T47D (cell line): ENCODE measurements around the gene SYNGR3.
"Not testable (repeated sequence)": the region's sequence is repeated elsewhere in the genome, so short reads cannot be mapped to it uniquely, and the experiment has no call there.

Experiments
- DNase-seq, 2 experiments: peaks; one replicate each; pipeline versions ENCODE4 v3.0.0 to v3.0.0-alpha.2; 2011 to 2012; ENCODE audit warnings: low read depth in 1 of 2, low spot score in 1 of 2
- JUND ChIP-seq: IDR thresholded peaks from 2 replicates; pipeline ENCODE4 v1.6.1; 2012; ENCODE audit warnings: low read depth
- in situ Hi-C: cut with HindIII; loops from 2 replicates; pipeline ENCODE4 v1.10.0; 2016; ENCODE audit warnings: low sequenced_read_pairs, low pct_unique_long_range_greater_than_20kb

SYNGR3 gene

GRCh38 chr16:1947369-1947670 is 42.5 kb upstream of the SYNGR3 start:
- no peak for DNase-seq
- TF ChIP-seq JUND = no peak
- in situ Hi-C loops = no loop called here

GRCh38 chr16:1949507-1949906 is 40.3 kb upstream of the SYNGR3 start:
- no peak for DNase-seq
- in situ Hi-C loops = no loop called here
- TF ChIP-seq JUND = no peak

- DNase-seq = no peak
- TF ChIP-seq JUND = no peak
- in situ Hi-C loops = no loop called here
These were observed 39.7 kb upstream of the SYNGR3 start for GRCh38 chr16:1950047-1950446.

- no peak for DNase-seq
- in situ Hi-C loops = no loop called here
- no peak for TF ChIP-seq JUND
These were observed 39.2 kb upstream of the SYNGR3 start for GRCh38 chr16:1950559-1950958.

GRCh38 chr16:1953734-1954133 is 36.0 kb upstream of the SYNGR3 start:
- DNase-seq = no peak
- TF ChIP-seq JUND = no peak
- in situ Hi-C loops = no loop called here

- in situ Hi-C loops, DNase-seq: not testable (repeated sequence)
These were observed 32.2 kb upstream of the SYNGR3 start for GRCh38 chr16:1957434-1958142.

- DNase-seq, in situ Hi-C loops: not testable (repeated sequence)
These were observed 31.7 kb upstream of the SYNGR3 start for GRCh38 chr16:1958143-1958491.

- in situ Hi-C loops = no loop called here
- no peak for TF ChIP-seq JUND
- DNase-seq = no peak
These were observed 31.0 kb upstream of the SYNGR3 start for GRCh38 chr16:1958715-1959268.

GRCh38 chr16:1959269-1960039 is 30.3 kb upstream of the SYNGR3 start, which contains the start of gene NDUFB10:
TSS of gene NDUFB10 (plus strand) at chr16:1959538. CDS start at chr16:1959625, 87 bp downstream.
- no peak for TF ChIP-seq JUND
- peak; percentile 74 to 94 for DNase-seq
- in situ Hi-C loops = no loop called here

- DNase-seq = peak in 1 of 2 experiments; percentile 77
- in situ Hi-C loops = no loop called here
- TF ChIP-seq JUND = no peak
These were observed 28.8 kb upstream of the SYNGR3 start for GRCh38 chr16:1960665-1961630.

GRCh38 chr16:1961651-1962067 is 28.1 kb upstream of the SYNGR3 start:
- DNase-seq = no peak

GRCh38 chr16:1962161-1963153 is 27.3 kb upstream of the SYNGR3 start:
- DNase-seq, in situ Hi-C loops: not testable (repeated sequence)

More at GRCh38 chr16:1961651-1962067, 28.1 kb upstream of the SYNGR3 start:
- no peak for TF ChIP-seq JUND
- in situ Hi-C loops = no loop called here
